GM21390 (cell line): ENCODE data around the gene MKLN1.
A peak's percentile ranks its signal among the peaks of the same experiment; 100 is the strongest.
"Not testable (repeated sequence)": the region's sequence is repeated elsewhere in the genome, so short reads cannot be mapped to it uniquely, and the experiment has no call there.

Source experiments
- ATAC-seq: cut with Tn5 transposase; IDR thresholded peaks from one replicate; pipeline ENCODE4 v1.9.1; 2021; ENCODE audit not compliant: unreplicated experiment

The MKLN1 gene

DNA sequence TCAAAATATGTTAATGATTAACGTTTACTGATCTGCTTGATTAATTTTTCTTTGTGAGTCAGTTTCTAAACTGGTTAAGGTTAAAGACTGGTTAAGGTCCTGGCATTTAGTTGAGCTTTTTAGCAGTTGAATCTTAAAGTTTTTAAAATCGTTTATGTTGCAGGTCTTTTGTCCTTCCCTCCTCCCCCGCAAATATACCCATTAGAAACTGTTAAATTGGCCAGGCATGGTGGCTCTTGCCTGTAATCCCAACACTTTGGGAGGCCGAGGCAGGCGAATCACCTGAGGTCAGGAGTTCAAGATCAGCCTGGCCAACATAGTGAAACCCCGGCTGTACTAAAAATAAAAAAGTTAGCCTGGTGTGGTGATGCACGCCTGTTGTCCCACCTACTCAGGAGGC is 127.9 kb downstream of the MKLN1 start:
- ATAC-seq, result no peak

DNA sequence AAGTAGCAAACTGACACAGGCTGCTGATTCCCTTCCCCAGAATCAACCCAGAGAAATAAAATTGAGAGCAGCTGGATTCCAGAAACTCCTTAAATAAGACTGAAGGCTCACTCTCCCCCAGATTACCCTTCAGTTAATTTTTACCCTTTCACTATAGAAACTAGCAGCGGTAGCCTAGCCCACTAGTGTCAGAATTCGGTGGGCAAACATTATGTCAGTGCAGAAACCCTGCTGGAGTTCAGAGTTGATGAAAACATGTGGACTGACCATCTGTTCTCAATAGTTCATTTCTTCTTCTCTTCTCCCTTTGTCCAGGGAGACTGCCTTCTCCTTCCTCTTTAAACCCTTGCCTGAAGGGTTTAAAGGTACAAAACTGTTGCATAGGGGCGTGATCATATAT is 128.7 kb downstream of the MKLN1 start:
- ATAC-seq, result no peak

DNA sequence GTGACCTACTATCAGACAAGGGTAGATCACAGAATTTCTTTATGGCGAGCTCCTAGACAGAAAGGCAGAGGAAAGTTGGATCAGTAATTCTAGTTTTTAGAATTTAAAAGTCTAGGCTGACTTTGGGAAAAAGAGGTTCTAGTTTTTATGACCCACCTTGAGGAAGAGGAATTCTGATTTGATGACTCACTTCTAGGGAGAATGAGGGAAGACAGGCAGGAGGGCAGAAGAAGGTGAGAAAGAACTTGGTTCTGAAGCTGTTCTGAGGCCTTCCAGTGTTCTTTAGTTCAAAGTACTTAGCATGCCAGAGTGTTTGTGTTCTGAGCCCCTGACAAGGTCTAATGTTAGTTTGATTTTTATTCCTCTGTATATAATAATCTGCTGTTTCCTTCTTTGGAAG is 131.6 kb downstream of the MKLN1 start:
- ATAC-seq, result no peak

DNA sequence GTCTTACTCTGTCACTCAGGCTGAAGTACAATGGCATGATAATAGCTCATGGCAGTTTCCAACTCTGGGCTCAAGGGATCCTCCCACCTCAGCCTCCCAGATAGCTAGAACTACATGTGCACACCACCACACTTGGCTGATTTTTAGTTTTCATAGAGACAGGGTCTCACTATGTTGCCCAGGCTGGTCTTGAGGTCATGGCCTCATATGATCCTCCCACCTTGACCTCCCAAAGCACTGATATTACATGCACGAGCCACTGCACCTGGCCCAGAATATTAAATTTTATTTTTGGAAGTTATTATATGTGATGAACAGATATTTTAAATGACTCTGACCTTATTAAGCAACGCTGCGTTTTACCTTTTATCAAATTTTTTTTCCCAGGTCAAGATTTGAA is 134.4 kb downstream of the MKLN1 start:
- no peak for ATAC-seq

DNA sequence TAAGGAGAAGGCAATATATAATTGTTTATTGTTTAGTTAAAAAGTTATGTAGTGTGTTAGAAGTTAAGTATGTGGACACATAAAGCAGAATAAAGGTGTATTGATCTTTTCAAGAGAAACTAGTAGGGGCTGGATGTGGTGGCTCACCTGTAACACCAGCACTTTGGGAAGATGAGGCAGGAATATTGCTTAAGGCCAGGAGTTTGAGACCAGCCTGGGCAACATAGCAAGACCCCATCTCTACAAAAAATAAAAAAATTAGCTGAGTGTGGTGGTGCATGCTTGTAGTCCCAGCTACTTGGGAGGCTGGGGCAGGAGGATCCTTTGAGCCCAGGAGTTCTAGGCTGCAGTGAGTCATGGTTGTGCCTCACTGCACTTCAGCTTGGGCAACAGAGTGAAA is 135.0 kb downstream of the MKLN1 start:
- not testable (repeated sequence) for ATAC-seq

DNA sequence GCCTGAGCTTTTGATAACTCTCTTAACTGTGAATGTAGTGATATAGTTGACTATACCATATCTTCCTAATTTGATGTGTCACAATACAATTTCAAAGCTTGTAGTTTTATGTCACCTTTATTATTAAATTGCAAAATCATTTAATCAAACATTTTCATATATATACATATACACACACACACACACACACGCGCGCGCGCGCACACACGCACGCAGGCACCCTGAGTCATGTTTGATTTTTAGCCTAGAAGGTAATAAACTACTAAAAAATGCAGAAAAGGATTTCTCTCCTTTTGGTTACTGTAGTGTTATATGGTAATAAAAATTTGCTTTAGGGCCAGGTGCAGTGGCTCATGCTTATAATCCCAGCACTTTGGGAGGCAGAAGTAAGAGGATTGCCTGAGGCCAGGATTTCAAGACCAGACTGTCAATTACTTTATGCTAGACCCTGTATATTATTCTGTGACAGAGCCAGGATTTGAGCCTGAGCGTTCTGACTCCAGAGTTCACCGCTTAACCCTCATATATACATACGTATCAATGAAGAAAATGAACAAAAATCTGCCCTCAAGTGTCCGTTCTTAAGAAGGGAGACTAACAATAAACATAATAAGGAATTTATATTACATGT is 139.2 kb downstream of the MKLN1 start:
- no peak for ATAC-seq

DNA sequence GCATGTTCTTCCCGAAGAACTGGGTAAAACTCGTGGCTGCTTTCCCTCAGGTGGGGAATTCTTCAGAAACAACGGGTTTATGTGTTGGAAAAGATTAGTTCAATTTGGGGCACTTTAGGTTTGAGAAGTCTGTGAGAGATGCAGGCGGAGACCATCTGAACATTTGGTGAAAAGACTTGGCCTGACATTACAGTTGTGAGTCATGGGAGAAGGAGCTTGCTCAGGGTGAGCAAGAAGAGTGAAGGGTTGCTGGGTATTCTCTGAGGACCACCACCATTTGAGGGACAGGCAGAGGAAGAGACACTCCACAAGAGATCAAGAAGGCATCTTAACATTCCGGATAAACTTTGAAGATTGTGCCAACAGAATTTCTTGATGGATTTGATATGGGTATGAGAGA is 140.1 kb downstream of the MKLN1 start:
- no peak for ATAC-seq

DNA sequence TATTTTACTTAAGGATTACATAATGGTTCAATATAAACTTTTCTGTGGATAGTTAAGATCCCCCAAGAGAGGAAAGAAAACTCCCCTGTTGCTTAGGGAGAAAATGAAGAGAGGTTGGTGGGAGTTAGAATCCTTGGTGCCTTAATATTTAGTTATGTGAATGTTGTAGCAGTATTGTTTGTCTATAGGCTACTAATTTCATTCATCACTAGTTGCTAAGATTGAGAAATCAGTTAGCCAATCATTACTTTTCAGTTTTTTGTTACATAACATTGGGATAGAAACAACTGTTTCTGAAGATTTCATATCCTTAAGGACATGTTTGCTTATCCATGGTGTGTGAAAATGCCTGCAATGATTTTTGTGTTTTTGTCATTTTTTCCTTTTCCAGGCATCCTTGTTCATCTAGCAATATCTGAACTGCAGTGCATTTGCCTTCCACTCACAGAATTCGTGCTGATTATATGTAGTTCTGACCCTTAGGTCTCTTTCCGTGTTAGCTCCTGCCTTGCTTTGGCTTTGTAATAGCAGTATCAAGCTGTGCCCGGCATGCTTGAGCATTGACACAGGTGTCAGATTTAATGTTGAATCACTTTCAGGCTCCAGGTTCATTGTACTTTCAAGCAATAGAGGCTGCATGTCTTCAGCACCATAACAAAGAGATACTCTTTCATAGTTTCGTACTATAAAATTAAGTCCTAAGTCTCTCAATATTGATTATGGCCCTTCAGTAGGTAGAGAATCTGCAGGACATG is 143.8 kb downstream of the MKLN1 start:
- no peak for ATAC-seq

DNA sequence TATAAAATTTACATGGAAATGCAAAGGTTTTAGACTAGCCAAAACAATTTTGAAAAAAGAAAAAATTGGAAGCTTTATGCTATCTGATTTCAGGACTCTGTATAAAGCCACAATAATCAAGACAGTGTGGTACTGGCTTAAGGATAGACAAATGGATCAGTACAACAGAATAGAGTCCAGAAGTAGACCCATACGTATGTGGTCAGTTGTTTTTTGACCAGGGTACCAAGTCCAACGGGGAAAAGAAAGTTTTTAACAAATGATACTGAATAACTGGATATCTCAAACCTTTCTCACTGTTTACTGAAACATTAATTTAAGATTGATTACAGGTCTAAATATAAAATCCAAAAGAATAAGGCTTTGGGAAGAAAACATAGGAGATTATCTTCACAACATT is 149.1 kb downstream of the MKLN1 start:
- no peak for ATAC-seq

DNA sequence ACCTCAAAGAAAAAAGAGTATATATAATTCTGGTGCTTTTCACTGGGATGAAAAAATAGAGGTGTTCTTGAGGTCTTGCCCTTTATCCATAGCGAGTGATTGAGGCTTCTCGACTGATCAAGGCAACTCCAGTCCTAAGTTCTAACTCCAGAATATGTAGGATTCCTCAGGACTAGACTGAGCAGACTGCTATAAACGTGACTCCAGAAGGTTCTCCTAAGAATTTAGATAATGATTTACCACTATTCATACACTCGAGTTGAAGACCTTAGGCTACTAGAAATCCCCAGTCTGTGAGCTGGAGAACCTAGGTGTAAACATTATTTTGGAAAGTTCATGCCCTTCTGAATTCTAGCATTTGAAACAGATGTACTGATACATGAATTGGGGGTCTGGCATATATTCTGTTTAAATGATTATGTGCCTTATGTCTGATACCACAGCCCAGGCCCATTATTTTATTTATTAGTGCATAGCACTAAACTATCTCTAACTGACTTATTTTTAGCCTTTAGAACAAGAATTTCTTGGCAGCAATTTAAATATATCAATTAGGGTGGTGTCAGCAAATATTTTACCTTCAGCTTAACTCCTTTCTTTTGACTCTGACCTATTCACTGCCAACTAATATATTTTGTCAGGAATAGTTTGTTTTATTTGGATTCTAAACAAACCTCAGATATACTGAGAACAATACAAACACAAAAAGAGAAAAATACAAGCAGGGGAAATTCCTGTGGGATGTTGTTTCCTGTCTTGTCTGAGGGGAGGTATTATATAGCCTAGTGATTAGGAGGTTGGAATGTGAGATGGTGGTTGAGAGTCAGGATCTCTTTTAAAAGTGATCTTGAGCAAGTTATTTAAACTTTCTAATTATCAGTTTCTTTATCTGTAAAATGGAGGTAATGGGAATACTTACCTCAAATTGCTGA is 153.0 kb downstream of the MKLN1 start:
- ATAC-seq, result no peak

DNA sequence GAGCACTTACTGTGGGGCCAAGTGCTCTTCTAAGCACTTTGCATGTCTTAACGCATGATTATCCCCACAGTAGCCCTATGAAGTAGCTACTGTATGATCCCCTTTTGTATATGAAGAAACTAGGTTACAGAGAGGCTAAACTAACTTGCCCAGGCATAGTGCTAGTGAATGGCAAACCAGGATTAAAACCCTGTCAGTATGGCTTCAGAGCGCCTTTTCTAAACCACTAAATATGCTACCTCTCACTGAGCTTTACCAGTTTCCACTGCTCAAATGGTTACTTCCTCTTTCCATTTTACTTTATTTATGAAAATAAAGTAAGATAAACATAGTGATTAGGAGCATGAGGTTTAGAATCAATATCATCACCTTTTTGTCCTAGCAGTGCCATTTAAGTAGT is 155.1 kb downstream of the MKLN1 start:
- peak; percentile 71 for ATAC-seq

DNA sequence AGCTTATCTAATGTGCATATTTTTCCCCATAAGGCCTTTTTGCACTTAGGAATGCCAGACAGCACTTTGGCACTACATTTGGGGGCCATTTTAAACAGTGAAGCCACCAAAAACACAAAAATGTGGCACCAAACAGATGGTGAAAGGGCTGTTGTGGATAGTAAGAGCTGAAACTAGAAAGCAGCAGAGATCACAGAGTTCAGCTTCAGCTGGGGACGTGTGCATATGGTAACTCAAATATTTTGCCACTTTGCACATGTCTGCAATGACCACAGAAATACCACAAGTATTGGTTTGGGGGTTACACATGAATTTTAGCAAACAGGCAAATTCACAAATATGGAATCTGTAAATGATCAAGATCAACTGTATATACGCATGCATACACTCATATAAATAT is 155.9 kb downstream of the MKLN1 start:
- no peak for ATAC-seq

DNA sequence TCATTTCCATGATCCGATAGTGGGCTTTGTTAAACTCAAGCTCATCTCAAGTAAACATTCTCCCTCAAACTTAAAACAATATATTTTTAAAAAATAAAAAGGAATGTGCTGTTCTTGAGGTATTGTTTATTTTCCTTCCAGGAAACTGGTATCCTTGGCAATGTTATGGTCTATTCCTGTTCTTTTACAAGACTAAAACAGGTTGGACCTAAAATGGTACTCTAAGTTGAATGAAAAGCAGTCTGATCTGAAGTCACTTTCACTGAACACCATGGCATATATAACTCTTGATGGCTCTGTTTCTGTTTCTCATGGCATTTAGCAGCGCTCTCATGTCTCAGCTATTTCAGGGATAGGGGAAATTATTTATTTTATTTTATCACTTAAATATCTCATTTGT is 158.7 kb downstream of the MKLN1 start:
- ATAC-seq, result no peak

DNA sequence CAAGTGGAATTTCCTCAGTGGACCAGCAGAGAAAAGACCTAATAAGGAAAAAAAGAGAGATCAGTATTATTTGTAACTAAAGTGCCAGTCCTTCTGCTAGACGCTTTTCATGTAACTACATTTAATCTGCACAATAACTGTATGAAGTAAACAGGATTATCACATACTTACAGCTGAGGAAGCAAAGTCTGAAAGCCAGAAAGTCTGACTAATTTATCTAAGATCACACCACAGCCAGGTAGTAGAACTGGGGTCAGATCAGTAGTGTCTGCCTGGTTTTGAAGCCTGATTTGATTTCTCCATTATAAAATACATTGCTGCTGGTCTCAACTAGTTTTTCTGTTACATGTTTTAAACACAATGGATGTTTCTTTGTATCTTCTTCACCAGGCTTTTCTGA is 159.5 kb downstream of the MKLN1 start:
- ATAC-seq, result no peak

DNA sequence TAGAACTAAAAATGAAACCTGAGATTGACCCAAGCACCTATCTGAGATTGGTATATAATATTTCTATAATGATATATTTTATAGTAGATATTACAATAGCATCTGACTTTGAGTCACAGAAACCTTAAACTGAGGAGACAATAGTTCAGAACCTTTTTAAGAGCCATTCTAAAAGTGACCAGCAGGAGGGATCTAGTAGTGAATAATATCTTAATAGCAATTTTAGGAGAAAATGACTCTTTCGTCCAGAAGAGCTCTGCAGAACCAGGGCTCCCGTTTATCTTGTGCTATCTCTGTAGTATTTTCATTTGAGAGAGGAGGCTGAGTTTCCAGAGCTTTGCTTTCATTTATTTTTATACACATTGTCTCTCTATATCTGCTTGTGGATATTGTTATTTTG is 160.7 kb downstream of the MKLN1 start:
- no peak for ATAC-seq

DNA sequence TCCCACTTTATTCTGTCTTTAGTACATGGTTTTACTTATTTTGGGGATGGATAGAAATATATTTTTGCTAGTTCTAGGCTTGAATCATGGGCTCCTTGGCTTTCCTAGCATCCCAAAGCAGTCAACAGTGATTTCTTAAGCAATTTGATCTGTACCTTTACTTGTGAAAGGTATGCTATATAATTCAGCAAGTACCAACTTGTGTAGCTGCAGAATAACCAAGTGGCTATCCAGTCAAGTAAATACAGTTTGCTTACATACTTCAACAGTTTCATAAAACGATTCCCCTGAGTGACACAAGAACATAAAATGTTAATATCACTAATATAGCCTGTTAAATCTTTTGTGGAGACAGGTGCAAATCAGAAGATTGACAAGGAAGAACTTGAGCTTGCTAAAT is 161.5 kb downstream of the MKLN1 start:
- ATAC-seq, result no peak

DNA sequence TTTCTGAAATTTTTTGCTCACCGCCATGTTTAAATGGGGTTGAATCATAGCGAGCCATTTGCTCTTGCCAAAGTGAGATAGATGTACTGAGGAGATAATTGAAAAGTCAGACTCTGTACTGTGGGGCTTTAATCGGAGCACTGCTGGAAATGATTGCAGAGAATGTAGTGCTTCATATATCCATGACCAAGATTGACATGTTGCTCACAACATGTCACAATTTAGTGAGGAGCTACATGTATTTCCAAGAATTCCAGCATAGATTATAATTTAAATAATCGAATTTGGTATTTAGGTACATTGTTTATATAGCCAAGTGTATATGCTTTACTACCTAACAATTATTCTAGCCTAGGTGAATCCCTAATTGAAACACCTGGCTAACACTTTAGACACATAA is 162.2 kb downstream of the MKLN1 start:
- ATAC-seq, result no peak

DNA sequence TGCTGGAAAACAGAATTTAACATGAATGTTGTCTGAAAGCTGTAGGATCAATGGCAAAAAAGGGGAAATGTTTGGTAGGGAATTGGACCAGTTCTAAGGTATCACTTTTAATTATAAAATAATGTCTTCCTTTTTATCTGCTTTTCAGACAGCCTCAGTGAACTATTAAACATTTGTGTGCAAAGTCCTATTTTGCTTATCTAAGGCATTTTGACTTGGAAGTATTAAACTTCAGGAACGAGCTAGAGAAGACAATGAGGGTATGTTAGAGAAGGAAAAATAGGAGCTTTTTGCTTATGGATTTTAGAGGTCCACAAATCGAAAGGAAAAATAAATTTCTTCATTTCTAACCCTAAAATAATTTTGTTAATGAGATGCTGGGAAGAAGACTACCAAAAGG is 165.4 kb downstream of the MKLN1 start:
- no peak for ATAC-seq

DNA sequence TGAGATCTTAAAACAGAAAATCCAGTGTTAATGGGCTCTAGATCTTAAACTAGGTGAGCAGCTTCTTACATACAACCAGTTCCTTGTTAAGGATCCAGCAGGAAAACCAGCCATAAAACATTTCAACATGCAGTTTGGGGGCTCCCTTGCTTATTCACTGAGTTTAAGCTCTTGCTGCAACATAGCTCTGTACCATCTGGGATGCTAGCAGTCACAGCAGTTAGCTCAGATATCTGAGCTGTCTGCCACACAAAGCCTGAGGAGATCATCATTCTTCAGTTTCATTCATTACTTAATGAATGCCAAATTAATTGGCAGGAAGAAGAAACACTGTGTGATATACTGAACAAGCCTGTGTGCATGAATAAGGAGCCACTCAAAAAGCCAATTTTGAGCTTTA is 165.9 kb downstream of the MKLN1 start:
- no peak for ATAC-seq

DNA sequence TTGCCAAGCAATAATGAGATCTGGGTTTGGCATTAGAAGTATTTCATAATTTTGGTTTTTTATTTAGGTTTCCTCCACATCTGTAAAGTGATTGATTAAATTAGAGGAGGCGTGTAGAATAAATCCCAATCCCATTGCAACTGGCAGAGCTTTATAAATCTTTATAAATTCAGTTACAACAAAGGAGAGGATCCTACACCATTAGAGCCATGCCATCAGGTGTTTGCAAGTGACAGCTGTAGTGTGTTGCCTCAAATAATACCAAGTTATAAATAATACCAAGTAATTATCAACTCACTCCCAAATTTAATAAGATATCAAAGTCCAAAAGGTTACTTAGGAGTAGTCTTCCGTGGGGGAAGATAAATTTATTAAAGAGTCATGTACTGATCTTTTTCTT is 166.5 kb downstream of the MKLN1 start:
- no peak for ATAC-seq

DNA sequence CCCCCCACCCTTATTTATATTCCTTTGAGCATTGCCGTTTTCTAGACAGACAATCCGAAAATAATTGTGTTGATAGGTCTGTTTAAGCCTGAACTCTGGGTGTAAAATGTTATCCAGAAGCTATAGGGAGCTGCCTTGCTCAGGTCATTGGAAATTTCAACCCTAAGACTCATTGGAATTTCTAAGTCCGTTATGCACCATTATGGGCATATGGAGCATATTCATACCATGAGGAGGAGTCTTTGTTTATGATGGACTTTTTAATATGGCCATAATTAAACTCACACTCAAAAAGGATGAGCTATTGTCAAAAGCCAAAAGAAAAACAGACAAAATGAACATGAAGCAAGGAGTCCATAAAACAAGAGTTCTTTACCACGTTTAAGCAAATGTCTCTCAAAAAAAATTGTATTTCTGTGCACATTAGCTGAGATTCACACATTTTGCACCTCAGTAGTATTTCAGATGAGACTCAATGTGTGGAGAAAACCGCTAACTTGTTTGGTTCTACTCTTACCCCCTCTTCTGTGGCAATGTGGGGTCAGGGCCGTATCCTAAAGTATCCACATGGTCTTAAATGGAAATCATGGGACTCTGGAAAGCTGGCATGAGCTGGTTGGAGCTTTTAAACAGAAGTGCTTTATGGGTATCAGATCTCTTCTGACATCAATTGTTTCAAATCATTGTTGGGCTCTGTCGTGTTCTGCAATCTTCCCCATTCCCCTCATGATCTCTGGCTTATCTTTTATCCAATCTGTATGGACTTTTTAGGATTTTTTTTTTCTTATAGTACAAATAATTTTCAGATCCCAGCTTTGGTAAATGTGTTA is 168.2 kb downstream of the MKLN1 start:
- no peak for ATAC-seq
